Chondrocyte (in vitro differentiated cells): Measurements from ENCODE around the gene NOXA1. TPM values are rescaled to one million over a fixed set of nuclear protein-coding genes. Genes with fewer than 3 reads are reported as not detected.

Experiments used
- DNase-seq: peaks from one replicate; pipeline ENCODE4 v3.0.0; 2021; ENCODE audit warnings: mixed read lengths, low spot score
- H3K27ac Mint-ChIP-seq: one replicate; pipeline ENCODE4 v1.8.0; 2021; ENCODE audit warnings: mild to moderate bottlenecking, moderate library complexity, mixed read lengths; ENCODE audit not compliant: unreplicated experiment
- H3K27me3 Mint-ChIP-seq: 2 replicates; pipeline ENCODE4 v1.8.0; 2021; ENCODE audit warnings: low read depth, mixed read lengths
- H3K36me3 Mint-ChIP-seq: 2 replicates; pipeline ENCODE4 v1.8.0; 2021; ENCODE audit warnings: low read depth, mixed read lengths
- H3K4me1 Mint-ChIP-seq: 2 replicates; pipeline ENCODE4 v1.8.0; 2021; ENCODE audit warnings: low read depth, mild to moderate bottlenecking, mixed read lengths
- H3K4me3 Mint-ChIP-seq: one replicate; pipeline ENCODE4 v1.8.0; 2021; ENCODE audit warnings: mild to moderate bottlenecking, moderate library complexity, mixed read lengths; ENCODE audit not compliant: unreplicated experiment
- H3K9me3 Mint-ChIP-seq: 2 replicates; pipeline ENCODE4 v1.8.0; 2021; ENCODE audit warnings: low read depth, mixed read lengths
- CTCF ChIP-seq: fragments of 200-600 bp; sonication (generic); IDR thresholded peaks from 2 replicates; pipeline ENCODE4 v1.5.0; 2021; ENCODE audit warnings: antibody characterized with exemption, mild to moderate bottlenecking, moderate library complexity
- total RNA-seq: library from RNA; stranded (reverse); gene quantifications from 3 replicates; pipeline ENCODE4 v1.2.1, GENCODE V29; 2021

The NOXA1 gene
- total RNA-seq, 1 donor from 2014 or later, result 2.0 TPM

GRCh38 chr9:137457406-137458193 lies 34.4 kb downstream of the NOXA1 start:
- Mint-ChIP-seq H3K27me3 (no peaks in the 10 kb centered on the region), H3K36me3 (peaks cover 3% of the 10 kb centered on the region), H3K4me1 (peaks cover 36% of the 10 kb centered on the region), H3K4me3 (peak overlapping the region; percentile 57), H3K27ac (peak overlapping the region; percentile 91), H3K9me3 (no peaks in the 10 kb centered on the region)
- no peak for TF ChIP-seq CTCF
- DNase-seq, result no peak

- DNase-seq, result no peak
- Mint-ChIP-seq H3K27me3 (no peaks in the 10 kb centered on the region), H3K9me3 (no peaks in the 10 kb centered on the region), H3K27ac (no peak overlapping the region), H3K4me1 (peaks cover 36% of the 10 kb centered on the region), H3K4me3 (peak overlapping the region; percentile 59), H3K36me3 (peaks cover 3% of the 10 kb centered on the region)
- peak; percentile 25 for TF ChIP-seq CTCF
Measured at GRCh38 chr9:137458194-137459151, 35.3 kb downstream of the NOXA1 start.

DNA sequence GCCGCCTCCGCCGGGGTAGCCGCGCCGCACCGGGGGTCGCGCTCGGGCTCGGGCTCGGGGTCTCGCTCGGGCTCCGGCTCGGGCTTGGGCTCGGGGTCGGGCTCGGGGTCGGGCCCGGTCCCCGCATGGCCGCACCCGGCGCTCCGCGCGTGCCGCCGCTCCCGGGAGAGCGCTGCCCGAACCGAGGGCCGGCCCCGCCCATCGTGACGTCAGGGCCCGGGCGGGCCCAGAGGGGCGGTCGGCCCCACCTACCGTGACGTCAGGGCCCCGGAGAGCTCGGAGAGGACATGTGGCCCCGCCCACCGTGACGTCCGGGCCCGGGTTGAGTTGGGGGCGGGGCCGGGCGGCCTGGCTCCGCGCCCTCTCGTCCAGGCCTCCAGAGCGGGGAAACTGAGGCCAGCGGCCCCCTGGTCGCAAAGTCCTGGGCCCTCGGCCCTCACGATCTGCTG lies 36.0 kb downstream of the NOXA1 start, which contains the start of gene NSMF:
Gene NSMF, minus strand, starts transcription at position 183 of the 449 bp plus-strand sequence. CDS start 232 bp downstream, outside the sequence.
- H3K4me3 Mint-ChIP-seq, result peak within 1 kb of the TSS; percentile 59
- TF ChIP-seq CTCF, result no peak
- H3K9me3 Mint-ChIP-seq, result no peaks in the 10 kb centered on the region
- no peaks in the 10 kb centered on the region for H3K27me3 Mint-ChIP-seq
- peak; percentile 97 for DNase-seq
- H3K36me3 Mint-ChIP-seq, result peaks cover 3% of the 10 kb centered on the region
- H3K4me1 Mint-ChIP-seq, result peaks cover 36% of the 10 kb centered on the region
- no peak within 1 kb of the TSS for H3K27ac Mint-ChIP-seq

GRCh38 chr9:137459601-137460362 lies 36.6 kb downstream of the NOXA1 start:
- DNase-seq, result no peak
- peaks cover 2% of the 10 kb centered on the region for H3K36me3 Mint-ChIP-seq
- no peaks in the 10 kb centered on the region for H3K9me3 Mint-ChIP-seq
- H3K27ac Mint-ChIP-seq, result no peak overlapping the region
- H3K27me3 Mint-ChIP-seq, result no peaks in the 10 kb centered on the region
- no peak for TF ChIP-seq CTCF
- H3K4me1 Mint-ChIP-seq, result peaks cover 31% of the 10 kb centered on the region
- H3K4me3 Mint-ChIP-seq, result peak overlapping the region; percentile 40
